ENCODE measurements around the gene C1QTNF1. TPM values are rescaled to one million over a fixed set of nuclear protein-coding genes. Genes with fewer than 3 reads are reported as not detected.

The C1QTNF1 gene
- total RNA-seq, 2 experiments from 2014 or later: not detected

DNA sequence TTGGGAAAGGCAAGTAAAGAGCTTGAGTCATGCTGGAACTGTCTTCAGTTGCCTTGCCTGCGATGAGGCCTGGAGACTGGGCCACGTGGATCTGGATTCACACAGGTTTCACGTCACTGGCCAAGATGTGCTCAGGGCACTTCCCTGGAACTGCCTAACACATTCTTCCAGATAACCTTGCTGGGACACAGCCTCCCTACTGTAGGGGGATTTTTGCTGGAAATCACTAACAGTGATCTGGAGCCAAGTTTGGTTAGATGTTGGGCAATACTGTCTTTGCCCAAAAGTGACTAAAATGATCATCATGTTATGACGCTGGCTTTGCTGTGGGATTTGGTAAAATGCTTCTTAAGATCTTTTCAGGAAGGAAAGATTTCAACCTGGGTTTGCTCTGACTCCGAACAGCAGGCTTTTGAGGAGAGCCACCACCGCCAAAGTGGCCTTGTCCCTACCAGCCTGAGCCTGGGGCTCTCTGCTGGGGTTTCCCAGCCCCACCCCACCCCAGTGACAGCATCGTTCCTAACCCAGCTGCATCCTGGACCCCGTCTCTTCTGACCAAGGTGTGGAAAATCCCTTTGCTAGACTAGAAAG lies 14.7 kb downstream of the C1QTNF1 start:
- peaks cover 3% of the 10 kb centered on the region for H3K27me3 Mint-ChIP-seq
- H3K27ac Mint-ChIP-seq: no peak overlapping the region
- ATAC-seq (no peak), DNase-seq (no peak)
- H3K36me3 Mint-ChIP-seq: no peaks in the 10 kb centered on the region
- H3K9me3 Mint-ChIP-seq (ENCODE audit: low read depth): peaks cover 3% of the 10 kb centered on the region
- CTCF ChIA-PET: no interaction called here
- H3K4me1 Mint-ChIP-seq: no peaks in the 10 kb centered on the region
- no peak overlapping the region for H3K4me3 Mint-ChIP-seq

DNA sequence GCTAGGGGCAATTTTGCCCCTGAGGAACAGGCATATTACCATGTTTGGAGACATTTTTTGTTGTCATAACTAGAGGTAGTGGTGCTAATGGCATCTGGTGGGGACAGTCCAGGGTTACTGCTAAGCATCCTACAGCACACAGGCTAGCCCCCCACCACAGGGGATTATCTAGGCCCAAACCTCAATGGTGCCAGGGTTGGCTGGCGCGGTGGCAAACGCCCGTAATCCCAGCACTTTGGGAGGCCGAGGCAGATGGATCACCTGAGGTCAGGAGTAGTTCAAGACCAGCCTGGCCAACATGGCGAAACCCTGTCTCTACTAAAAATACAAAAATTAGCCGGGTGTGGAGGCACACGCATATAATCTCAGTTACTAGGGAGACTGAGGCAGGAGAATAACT lies 15.2 kb downstream of the C1QTNF1 start:
- Mint-ChIP-seq H3K36me3 (no peaks in the 10 kb centered on the region), H3K4me1 (no peaks in the 10 kb centered on the region), H3K4me3 (no peak overlapping the region), H3K27ac (no peak overlapping the region), H3K9me3 (ENCODE audit: low read depth) (peaks cover 3% of the 10 kb centered on the region), H3K27me3 (peaks cover 3% of the 10 kb centered on the region)
- CTCF ChIA-PET: no interaction called here
- ATAC-seq (no peak), DNase-seq (no peak)

DNA sequence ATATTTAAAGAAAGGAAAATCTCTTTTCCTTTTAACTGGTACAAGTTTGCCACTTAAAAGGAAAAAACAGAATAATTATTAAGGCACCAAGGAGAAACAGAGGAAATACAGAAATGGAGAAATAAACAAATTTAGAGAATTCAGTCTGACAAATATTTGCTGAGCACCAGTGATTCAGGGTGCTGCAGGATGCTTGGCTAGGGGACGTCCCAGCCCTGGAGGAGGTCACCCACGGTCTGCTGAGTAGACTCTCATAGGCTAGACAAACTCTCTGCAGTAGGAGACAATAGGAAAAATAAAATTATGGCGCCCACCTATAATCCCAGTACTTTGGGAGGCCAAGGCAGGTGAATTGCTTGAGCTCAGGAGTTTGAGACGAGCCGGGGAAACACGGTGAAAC lies 15.9 kb downstream of the C1QTNF1 start:
- DNase-seq (no peak), ATAC-seq (no peak)
- CTCF ChIA-PET: interaction anchor here (3.1 kb wide), 1 partner anchor 54 kb away, joined by 10 read pairs; no protein-coding TSS in a partner anchor
- Mint-ChIP-seq H3K27me3 (peaks cover 3% of the 10 kb centered on the region), H3K36me3 (no peaks in the 10 kb centered on the region), H3K4me3 (no peak overlapping the region), H3K27ac (no peak overlapping the region), H3K4me1 (no peaks in the 10 kb centered on the region), H3K9me3 (ENCODE audit: low read depth) (peaks cover 3% of the 10 kb centered on the region)

DNA sequence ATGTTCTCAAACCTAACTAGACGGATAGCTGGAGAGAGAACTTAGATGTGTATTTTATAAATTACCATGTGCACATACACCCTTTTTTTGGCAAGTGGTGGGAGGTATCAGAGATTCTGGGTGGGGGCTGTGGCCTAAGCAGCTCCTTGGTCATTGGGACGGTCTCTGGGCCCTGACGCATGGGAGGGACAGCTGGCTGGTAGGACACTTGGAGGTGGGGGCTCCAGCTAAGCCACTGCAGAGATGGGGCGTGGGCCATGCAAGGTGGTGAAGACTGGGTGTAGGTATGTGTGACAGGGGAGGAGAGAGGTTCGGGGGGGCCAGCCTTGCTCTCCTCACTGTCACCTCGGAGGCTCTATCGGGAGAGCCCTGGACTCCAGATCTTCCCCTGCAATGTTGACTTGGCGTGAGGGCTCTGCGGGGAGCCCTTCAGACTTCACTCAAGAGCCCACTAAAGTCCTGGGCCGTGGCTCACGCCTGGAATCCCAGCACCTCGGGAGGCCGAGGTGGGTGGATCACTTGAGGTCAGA lies 17.1 kb downstream of the C1QTNF1 start:
- CTCF ChIA-PET: interaction anchor here (0.7 to 3.1 kb wide), 5 partner anchors 13 to 55 kb away, joined by 3 to 10 read pairs (median 3); no protein-coding TSS in a partner anchor
- Mint-ChIP-seq H3K9me3 (ENCODE audit: low read depth) (peaks cover 3% of the 10 kb centered on the region), H3K27ac (no peak overlapping the region), H3K36me3 (no peaks in the 10 kb centered on the region), H3K27me3 (no peaks in the 10 kb centered on the region), H3K4me3 (no peak overlapping the region), H3K4me1 (no peaks in the 10 kb centered on the region)
- ATAC-seq: no peak
- DNase-seq: no peak

DNA sequence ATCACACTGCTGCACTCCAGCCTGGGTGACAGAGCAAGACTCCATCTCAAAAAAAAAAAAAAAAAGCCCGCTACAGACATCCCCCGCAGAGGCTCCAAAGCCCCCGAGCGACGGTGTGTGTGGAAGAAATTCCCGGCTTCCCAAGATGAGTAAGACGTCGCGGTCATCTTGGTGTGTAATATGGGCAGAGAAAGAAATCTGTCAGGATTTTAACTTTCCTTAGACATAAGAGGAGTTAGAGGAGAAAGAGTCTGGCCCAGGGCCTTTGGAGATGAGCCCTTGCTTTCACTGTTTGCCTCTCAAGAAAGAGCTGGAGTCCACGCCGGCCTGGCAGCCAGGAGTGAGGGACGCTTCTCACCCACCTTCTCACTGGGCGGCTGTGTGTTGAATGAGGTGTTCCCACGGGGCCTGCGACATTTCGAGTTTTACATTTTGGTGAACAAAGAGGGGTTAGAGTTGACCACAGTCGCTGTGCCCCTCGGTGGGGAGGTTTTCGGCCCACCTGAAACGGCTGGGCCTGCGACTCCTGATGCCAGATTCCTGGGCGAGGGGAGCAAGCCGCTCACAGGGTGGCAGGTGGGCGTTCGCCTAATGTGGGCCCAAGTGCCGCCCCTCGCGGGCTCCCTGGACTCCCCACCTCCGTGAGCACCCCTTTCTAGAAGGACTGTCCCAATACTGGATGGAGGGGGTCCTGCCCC lies 17.9 kb downstream of the C1QTNF1 start:
- Mint-ChIP-seq H3K4me3 (no peak overlapping the region), H3K4me1 (no peaks in the 10 kb centered on the region), H3K36me3 (no peaks in the 10 kb centered on the region), H3K27ac (no peak overlapping the region), H3K9me3 (ENCODE audit: low read depth) (peaks cover 3% of the 10 kb centered on the region), H3K27me3 (no peaks in the 10 kb centered on the region)
- ATAC-seq (no peak), DNase-seq (no peak)
- CTCF ChIA-PET: interaction anchor here (0.8 to 3.1 kb wide), 12 partner anchors 10 to 350 kb away, joined by 3 to 10 read pairs (median 3); no protein-coding TSS in a partner anchor

DNA sequence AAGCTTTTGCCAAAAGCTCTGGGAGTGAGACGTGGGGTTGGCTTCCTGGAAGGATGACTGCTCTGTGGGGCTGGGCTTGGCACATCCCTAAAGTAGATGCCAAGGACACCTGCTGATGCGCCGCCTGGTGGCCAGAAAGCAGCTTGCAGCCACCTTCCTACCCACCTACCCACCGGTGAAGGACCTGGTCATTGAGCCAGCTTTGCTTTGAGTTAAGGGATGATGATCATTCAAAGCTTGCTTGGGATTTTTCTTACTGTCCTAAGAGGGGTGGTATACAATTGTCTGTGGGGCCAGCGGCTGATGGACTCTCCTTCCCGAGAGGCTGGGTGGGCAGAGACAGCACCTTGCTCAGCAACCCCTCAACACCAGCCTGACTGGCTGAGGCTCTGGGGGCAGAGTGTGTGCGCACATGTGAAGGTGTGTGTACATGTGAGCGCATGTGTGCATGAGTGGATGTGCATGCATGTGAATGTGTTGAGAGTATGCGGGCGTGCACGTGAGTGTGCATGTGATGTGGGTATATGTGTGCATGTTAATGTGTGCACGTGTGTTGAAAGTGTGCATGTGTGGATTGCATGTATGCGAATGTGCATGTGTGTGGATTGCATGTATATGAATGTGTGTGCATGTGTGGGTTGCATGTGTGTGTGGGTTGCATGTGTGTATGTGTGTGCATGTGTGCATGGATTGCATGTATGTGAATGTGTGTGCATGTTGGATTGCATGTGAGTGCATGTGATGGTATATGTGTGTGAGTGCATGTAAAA lies 18.6 kb downstream of the C1QTNF1 start:
- H3K36me3 Mint-ChIP-seq: no peaks in the 10 kb centered on the region
- CTCF ChIA-PET: interaction anchor here (0.6 to 3.1 kb wide), 15 partner anchors 9 to 350 kb away, joined by 3 to 10 read pairs (median 3); partner anchors contain the start of gene CANT1
- ATAC-seq (peak; percentile 57), DNase-seq (peak; percentile 71)
- H3K4me1 Mint-ChIP-seq: no peaks in the 10 kb centered on the region
- no peak overlapping the region for H3K27ac Mint-ChIP-seq
- H3K4me3 Mint-ChIP-seq: no peak overlapping the region
- H3K9me3 Mint-ChIP-seq (ENCODE audit: low read depth): peaks cover 3% of the 10 kb centered on the region
- no peaks in the 10 kb centered on the region for H3K27me3 Mint-ChIP-seq

DNA sequence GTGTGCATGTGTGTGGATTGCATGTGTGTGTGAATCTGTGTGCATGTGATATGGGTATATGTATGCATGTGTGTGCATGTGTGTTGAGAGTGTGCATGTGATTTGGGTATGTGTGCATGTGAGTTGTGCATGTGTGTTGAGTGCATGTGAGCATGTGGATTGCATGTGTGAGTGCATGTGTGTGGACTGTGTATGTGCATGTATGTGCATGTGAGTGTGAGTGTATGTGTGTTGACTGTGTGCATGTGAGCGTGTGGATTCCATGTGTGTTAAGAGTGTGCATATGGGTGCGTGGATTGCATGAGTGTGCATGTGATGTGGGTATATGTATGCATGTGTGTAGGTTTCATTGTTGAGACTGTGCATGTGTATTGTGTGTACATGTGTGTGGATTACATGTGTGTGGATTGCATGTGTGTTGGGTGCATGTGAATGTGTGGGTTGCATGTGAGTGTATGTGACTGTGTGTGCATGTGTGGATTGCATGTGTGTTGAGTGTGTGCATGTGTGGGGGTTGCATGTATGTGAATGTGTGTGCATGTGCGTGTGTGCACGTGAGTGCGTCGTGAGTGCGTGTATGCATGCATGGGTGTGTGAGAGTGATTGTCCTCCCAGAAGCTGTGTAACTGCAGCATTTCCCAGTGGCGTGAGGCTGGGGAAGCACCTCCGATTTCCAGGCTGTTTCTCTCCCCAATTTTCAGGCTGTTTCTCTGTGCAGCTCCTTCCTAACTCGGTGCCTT lies 19.4 kb downstream of the C1QTNF1 start:
- DNase-seq (no peak), ATAC-seq (no peak)
- no peak overlapping the region for H3K4me3 Mint-ChIP-seq
- H3K9me3 Mint-ChIP-seq (ENCODE audit: low read depth): peaks cover 3% of the 10 kb centered on the region
- H3K27me3 Mint-ChIP-seq: no peaks in the 10 kb centered on the region
- H3K27ac Mint-ChIP-seq: no peak overlapping the region
- no peaks in the 10 kb centered on the region for H3K36me3 Mint-ChIP-seq
- CTCF ChIA-PET: interaction anchor here (1.0 to 3.7 kb wide), 3 partner anchors 42 to 358 kb away, joined by 3 to 28 read pairs (median 27); no protein-coding TSS in a partner anchor
- no peaks in the 10 kb centered on the region for H3K4me1 Mint-ChIP-seq

DNA sequence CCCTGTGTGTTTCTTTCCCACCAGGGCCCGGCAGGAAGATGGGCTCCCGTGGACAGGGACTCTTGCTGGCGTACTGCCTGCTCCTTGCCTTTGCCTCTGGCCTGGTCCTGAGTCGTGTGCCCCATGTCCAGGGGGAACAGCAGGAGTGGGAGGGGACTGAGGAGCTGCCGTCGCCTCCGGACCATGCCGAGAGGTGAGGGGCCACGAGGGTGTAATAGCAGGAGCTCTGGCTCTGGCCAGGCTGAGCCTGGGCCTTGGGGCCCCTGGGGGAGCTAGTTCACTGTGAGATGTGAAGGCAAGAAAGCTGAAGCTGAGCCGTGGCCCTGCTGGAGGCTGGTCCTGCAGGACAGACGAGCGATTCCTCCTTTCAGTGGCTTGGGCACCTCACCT lies 20.0 kb downstream of the C1QTNF1 start:
- Mint-ChIP-seq H3K36me3 (no peaks in the 10 kb centered on the region), H3K4me3 (no peak overlapping the region), H3K4me1 (no peaks in the 10 kb centered on the region), H3K27me3 (no peaks in the 10 kb centered on the region), H3K27ac (no peak overlapping the region), H3K9me3 (ENCODE audit: low read depth) (peaks cover 3% of the 10 kb centered on the region)
- CTCF ChIA-PET: interaction anchor here (0.6 to 3.7 kb wide), 5 partner anchors 21 to 665 kb away, joined by 3 to 28 read pairs (median 3); no protein-coding TSS in a partner anchor
- ATAC-seq (no peak), DNase-seq (no peak)

DNA sequence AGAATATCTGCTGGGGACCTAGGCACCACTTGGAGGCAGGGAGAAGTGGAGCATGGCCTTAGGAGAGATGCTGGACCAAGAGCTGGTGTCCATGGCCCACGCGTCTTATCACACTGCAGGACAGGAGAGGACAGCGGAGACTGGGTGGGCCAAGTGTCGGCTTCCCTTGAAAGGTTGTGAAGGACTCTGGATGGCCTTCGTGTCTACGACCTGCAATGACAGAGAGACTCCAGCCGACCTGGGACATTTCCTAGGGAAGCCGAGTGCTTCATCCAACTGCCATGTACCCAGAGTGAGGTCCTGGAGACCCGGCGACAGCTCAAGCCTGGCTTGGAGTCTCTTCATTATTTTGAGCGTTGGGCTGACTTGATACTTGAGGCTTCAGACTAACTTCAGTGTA lies 20.5 kb downstream of the C1QTNF1 start:
- Mint-ChIP-seq H3K4me3 (no peak overlapping the region), H3K27ac (no peak overlapping the region), H3K27me3 (no peaks in the 10 kb centered on the region), H3K4me1 (no peaks in the 10 kb centered on the region), H3K36me3 (no peaks in the 10 kb centered on the region), H3K9me3 (ENCODE audit: low read depth) (peaks cover 3% of the 10 kb centered on the region)
- DNase-seq (no peak), ATAC-seq (no peak)
- CTCF ChIA-PET: interaction anchor here (0.6 to 3.7 kb wide), 5 partner anchors 9 to 664 kb away, joined by 3 to 28 read pairs (median 13); no protein-coding TSS in a partner anchor

DNA sequence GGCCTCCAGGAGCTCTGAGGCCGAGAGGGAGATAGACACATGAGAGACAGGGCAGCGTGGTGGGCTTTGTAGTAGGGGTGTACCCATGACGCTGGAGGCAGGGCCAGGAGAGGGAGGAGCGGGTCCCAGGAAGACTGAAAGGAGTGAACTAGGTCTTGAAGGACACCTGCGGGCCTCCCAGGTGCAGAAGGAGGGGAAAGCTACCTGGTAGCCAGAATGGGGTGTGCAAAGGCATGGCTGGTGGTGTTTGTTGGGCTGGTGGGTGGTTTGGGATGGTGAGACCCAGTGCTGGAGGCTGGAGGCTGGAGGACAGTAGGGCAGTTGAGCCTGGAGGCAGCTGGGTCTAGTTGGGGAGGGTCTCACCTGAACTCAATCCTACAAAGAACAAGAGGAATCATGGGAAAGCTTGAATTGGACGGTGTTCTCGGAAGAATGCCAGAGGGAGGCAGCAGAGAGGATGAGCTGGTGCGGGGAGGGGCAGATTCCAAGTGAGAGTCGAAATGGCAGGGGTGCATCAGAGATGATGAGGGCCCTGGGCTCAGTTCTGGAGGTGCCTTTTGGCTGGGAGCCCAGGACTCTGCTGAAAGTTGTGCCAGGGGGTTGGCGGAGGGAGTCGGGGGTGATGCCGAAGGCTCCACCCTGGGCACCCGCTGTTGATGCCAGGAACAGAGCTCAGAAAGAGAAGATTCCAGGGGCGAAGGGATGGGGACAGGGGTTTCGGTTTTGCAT lies 21.2 kb downstream of the C1QTNF1 start:
- H3K4me3 Mint-ChIP-seq: no peak overlapping the region

DNA sequence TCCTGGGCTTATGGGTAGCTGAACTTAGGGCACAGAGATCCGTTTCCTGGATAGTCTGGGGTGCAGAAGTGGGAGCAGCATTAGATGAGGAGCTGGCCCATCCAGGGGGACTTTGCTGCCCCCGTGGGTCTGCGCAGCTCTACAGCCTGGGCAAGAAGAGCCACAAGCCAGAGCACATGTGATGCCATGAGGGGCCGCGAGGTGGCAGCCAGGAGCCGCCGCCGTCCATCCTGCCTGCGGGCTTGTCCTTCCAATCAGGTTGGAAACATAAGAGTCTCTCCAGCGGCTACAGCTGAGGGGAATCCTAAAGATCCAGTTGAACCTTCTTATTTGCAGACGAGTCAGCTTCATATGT lies 21.9 kb downstream of the C1QTNF1 start:
- Mint-ChIP-seq H3K27me3 (no peaks in the 10 kb centered on the region), H3K36me3 (no peaks in the 10 kb centered on the region), H3K9me3 (ENCODE audit: low read depth) (peaks cover 3% of the 10 kb centered on the region), H3K4me3 (no peak overlapping the region), H3K27ac (no peak overlapping the region), H3K4me1 (no peaks in the 10 kb centered on the region)
- DNase-seq: peak; percentile 71
- CTCF ChIA-PET: interaction anchor here (0.8 to 3.7 kb wide), 22 partner anchors 8 to 662 kb away, joined by 3 to 28 read pairs (median 4); partner anchors contain the start of gene ENGASE
- peak; percentile 80 for ATAC-seq

More for the DNA sequence above, 21.2 kb downstream of the C1QTNF1 start:
- no peaks in the 10 kb centered on the region for H3K4me1 Mint-ChIP-seq
- no peaks in the 10 kb centered on the region for H3K27me3 Mint-ChIP-seq
- H3K36me3 Mint-ChIP-seq: no peaks in the 10 kb centered on the region
- DNase-seq (no peak), ATAC-seq (no peak)
- H3K27ac Mint-ChIP-seq: no peak overlapping the region
- CTCF ChIA-PET: interaction anchor here (0.8 to 3.7 kb wide), 23 partner anchors 9 to 662 kb away, joined by 3 to 28 read pairs (median 4); partner anchors contain the start of gene ENGASE
- H3K9me3 Mint-ChIP-seq (ENCODE audit: low read depth): peaks cover 3% of the 10 kb centered on the region

Measured in activated CD8-positive, alpha-beta memory T cell treated with anti-CD3 and anti-CD28 coated beads, Interleukin-2, amount 10 ng/mL, durations not matched to agents 7 days and 5 days (primary cell).